ENCODE measurements around the gene CITED2.
A peak's percentile ranks its signal among the peaks of the same experiment; 100 is the strongest.

CITED2 gene

GRCh38 chr6:139381216-139381865, 6.9 kb upstream of the CITED2 start:
- no peak for DNase-seq

- DNase-seq = no peak
Measured at GRCh38 chr6:139380611-139381010, 6.2 kb upstream of the CITED2 start.

- no peak for DNase-seq
Measured at GRCh38 chr6:139380168-139380567, 5.7 kb upstream of the CITED2 start.

- DNase-seq = no peak
Measured at GRCh38 chr6:139378882-139379341, 4.5 kb upstream of the CITED2 start.

- DNase-seq = no peak
Measured at GRCh38 chr6:139378226-139378625, 3.8 kb upstream of the CITED2 start.

- no peak for DNase-seq
Measured at GRCh38 chr6:139376604-139377218, 2.3 kb upstream of the CITED2 start.

- no peak for DNase-seq
Measured at GRCh38 chr6:139376017-139376330, 1.5 kb upstream of the CITED2 start.

- peak; percentile 51 for DNase-seq
Measured at GRCh38 chr6:139375226-139376016, 973 bp upstream of the CITED2 start.

GRCh38 chr6:139373928-139374356, 506 bp downstream of the CITED2 start:
- DNase-seq = no peak

GRCh38 chr6:139373154-139373927, 1.1 kb downstream of the CITED2 start:
- peak; percentile 25 for DNase-seq

- no peak for DNase-seq
Measured at GRCh38 chr6:139372326-139373153, 1.9 kb downstream of the CITED2 start.

GRCh38 chr6:139371421-139372203, 2.8 kb downstream of the CITED2 start:
- no peak for DNase-seq

GRCh38 chr6:139370999-139371345, 3.5 kb downstream of the CITED2 start:
- DNase-seq = no peak

- DNase-seq = no peak
Measured at GRCh38 chr6:139370283-139370998, 4.0 kb downstream of the CITED2 start.

- DNase-seq = peak; percentile 14
Measured at GRCh38 chr6:139369568-139370282, 4.7 kb downstream of the CITED2 start.

- no peak for DNase-seq
Measured at GRCh38 chr6:139369068-139369467, 5.4 kb downstream of the CITED2 start.

GRCh38 chr6:139368661-139369060, 5.8 kb downstream of the CITED2 start:
- no peak for DNase-seq

GRCh38 chr6:139367810-139368351, 6.6 kb downstream of the CITED2 start:
- DNase-seq = no peak

GRCh38 chr6:139364982-139365379, 9.5 kb downstream of the CITED2 start:
- DNase-seq = no peak

Data from NCI-H1092 (cell line).